Renal cortical epithelial cell (primary cell): ENCODE data around the gene NUP93. TPM values are rescaled to one million over a fixed set of nuclear protein-coding genes. Genes with fewer than 3 reads are reported as not detected.
"Not testable (repeated sequence)": the region's sequence is repeated elsewhere in the genome, so short reads cannot be mapped to it uniquely, and the experiment has no call there.

Source experiments
- DNase-seq: peaks from one replicate; pipeline ENCODE4 v3.0.0-alpha.2; 2011; ENCODE audit warnings: low read depth
- total RNA-seq: library from RNA; depleted of rRNA; stranded (reverse); fragments of >200 nt; gene quantifications from 2 replicates; pipeline ENCODE4 v1.2.3, GENCODE V29; 2014

NUP93 gene
- total RNA-seq, 1 donor from 2014 or later, result 72.3 TPM

GRCh38 chr16:56709443-56710040 is 20.4 kb upstream of the NUP93 start:
- DNase-seq, result no peak

GRCh38 chr16:56710181-56710737 is 19.7 kb upstream of the NUP93 start:
- no peak for DNase-seq

- DNase-seq, result no peak
These were observed 18.1 kb upstream of the NUP93 start for GRCh38 chr16:56711862-56712261.

GRCh38 chr16:56713794-56714193 is 16.1 kb upstream of the NUP93 start:
- DNase-seq, result no peak

- DNase-seq, result no peak
These were observed 14.8 kb upstream of the NUP93 start for GRCh38 chr16:56715126-56715525.

GRCh38 chr16:56716761-56717160 is 13.2 kb upstream of the NUP93 start:
- DNase-seq, result no peak

- peak; percentile 58 for DNase-seq
These were observed 12.4 kb upstream of the NUP93 start for GRCh38 chr16:56717532-56717931.

GRCh38 chr16:56722200-56722842 is 7.6 kb upstream of the NUP93 start:
- no peak for DNase-seq

- no peak for DNase-seq
These were observed 5.7 kb upstream of the NUP93 start for GRCh38 chr16:56724191-56724590.

- no peak for DNase-seq
These were observed 3.6 kb upstream of the NUP93 start for GRCh38 chr16:56726283-56726682.

- DNase-seq, result no peak
These were observed 3.0 kb upstream of the NUP93 start for GRCh38 chr16:56726926-56727325.

GRCh38 chr16:56728027-56728426 is 1.9 kb upstream of the NUP93 start:
- no peak for DNase-seq

- DNase-seq, result peak; percentile 89
These were observed 772 bp upstream of the NUP93 start for GRCh38 chr16:56728980-56729734.

GRCh38 chr16:56732366-56732765 is 2.4 kb downstream of the NUP93 start:
- DNase-seq, result no peak

- no peak for DNase-seq
These were observed 2.9 kb downstream of the NUP93 start for GRCh38 chr16:56732832-56733231.

- DNase-seq, result no peak
These were observed 4.5 kb downstream of the NUP93 start for GRCh38 chr16:56734429-56734828.

GRCh38 chr16:56736476-56736875 is 6.5 kb downstream of the NUP93 start:
- no peak for DNase-seq

- no peak for DNase-seq
These were observed 7.6 kb downstream of the NUP93 start for GRCh38 chr16:56737539-56737938.

- DNase-seq, result no peak
These were observed 8.3 kb downstream of the NUP93 start for GRCh38 chr16:56738221-56738620.

GRCh38 chr16:56739378-56739777 is 9.4 kb downstream of the NUP93 start:
- DNase-seq, result not testable (repeated sequence)

- no peak for DNase-seq
These were observed 11.5 kb downstream of the NUP93 start for GRCh38 chr16:56741399-56741798.

- peak; percentile 91 for DNase-seq
These were observed 12.4 kb downstream of the NUP93 start for GRCh38 chr16:56742030-56742984.
